ENCODE results near the gene TRHDE.

GRCh38 chr12:72274931-72275330 lies 2.8 kb downstream of the TRHDE start:
- TF ChIP-seq CTCF (IDR thresholded peaks at IDR 0.05), result no peak
- no peak for TF ChIP-seq POLR2AphosphoS5 (IDR thresholded peaks at IDR 0.05)
- no peak for TF ChIP-seq POLR2A (IDR thresholded peaks at IDR 0.05)

All from prostate gland (tissue), 2 donors.